Activated CD8-positive, alpha-beta memory T cell treated with anti-CD3 and anti-CD28 coated beads, Interleukin-2, amount 50 U/mL, for 4 hours (primary cell): Measurements from ENCODE around the gene ATG101.
"Not testable (repeated sequence)": the region's sequence is repeated elsewhere in the genome, so short reads cannot be mapped to it uniquely, and the experiment has no call there.

Source experiments
- DNase-seq: peaks from one replicate; pipeline ENCODE4 v3.0.0-alpha.2; 2020

The ATG101 gene

DNA sequence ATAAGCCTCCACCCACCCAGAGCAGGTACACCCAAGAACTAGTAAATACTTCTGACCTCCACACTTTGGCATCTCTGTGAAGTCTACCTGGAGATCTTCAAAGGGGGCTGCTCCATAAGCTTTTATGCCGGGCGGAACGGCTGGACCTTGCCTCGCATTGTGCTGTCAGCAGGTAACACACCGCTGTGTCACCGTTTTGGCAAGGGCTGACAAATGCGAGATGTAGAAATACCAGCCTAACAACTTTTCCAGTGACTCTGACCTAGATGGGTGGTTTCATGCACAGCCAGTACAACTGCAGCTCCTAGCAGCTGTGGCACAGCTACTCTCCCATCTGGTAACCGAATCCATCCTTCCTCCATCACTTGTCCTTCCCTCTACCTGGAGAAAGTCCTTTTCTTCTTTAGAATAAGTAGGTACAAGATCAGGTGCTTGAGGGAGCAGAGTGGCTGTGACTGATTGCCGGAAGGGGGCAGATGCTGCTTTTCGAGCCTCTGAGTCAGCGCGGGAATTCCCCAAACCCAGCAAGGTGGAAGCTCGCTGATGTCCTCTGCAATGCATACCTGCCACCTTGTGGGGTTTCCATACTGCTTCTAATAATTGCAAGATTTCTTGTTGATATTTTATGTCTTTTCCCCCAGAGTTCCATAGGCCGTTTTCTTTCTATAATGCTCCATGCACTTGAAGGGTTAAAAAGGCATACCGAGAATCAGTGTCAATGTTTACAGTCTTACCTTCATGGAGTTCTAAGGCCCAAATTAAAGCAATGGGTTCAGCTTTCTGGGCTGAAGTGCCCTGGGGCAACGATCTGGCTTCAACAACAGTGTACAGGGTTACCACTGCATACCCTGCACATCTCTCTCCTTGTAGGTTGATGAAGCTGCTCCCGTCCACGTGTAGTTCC is 46.7 kb downstream of the ATG101 start:
- DNase-seq: peak; percentile 57

DNA sequence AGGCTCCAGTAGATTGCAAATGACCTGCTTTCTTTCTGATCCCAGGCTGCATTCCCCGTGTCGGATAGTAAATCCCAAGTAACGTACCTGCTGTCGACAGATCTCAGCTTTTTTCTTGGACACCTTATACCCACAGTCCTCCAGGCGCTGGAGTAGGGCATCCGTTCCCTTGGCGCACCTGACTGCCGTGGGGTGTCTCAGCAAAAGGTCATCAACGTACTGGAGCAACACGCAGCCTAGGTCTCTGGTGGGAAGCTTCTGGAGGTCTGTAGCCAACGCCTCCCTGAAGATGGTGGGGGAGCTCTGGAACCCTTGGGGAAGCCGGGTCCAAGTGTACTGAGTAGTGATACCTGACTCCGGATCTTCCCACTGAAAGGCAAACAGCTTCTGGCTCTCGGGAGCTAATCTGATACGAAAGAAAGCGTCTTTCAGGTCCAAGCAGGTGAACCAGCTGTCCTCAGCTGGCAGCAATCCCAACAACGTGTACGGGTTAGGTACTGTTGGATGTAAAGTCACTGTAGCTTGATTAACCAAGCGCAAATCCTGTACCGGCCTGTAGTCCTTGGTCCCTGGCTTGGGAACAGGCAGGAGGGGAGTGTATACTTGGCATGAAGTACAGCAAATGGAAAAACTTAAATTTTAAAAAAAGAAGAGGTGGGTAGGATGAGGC is 48.2 kb downstream of the ATG101 start:
- not testable (repeated sequence) for DNase-seq

DNA sequence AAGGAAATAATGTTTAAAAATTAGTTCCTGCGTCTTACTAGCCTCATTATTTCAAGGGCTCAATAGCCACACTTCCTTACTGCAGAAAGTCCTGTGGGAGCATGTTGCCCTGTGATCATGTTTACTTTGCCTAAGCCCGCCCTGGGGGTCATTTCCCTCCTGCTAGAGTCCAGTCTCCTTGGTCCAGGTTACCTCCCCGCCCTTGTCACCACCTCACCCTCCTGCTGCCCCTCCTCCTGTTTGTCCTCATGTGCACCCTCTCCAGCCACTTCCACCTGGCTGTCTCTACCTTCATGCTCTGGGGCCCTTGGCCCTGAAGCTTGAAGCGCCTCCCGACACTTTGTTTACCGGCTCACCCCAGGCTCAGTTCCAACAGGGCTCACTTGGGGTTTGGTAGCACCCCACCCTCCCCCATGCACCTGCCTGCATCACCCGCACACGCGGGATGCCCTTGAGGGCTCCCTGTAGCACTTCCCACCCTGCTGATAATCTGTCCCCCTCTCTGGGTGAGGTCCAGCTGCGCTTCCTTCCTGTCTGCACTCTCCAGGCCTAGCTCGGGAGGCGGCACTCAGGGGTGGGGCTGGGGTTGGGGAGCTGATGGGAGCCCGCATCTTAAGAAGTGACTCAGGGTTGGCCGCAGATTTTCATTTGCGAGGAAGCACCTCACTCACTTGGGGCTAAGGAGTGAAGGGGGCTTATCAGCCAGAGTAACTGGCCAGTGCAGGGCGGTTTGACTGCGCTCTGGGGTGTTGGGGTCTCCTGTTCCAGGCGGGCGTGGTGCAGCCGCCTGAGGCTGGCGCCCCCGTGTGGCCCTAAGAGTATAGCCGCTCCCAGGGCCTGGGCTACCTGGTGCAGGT is 49.8 kb downstream of the ATG101 start:
- DNase-seq: peak; percentile 30

DNA sequence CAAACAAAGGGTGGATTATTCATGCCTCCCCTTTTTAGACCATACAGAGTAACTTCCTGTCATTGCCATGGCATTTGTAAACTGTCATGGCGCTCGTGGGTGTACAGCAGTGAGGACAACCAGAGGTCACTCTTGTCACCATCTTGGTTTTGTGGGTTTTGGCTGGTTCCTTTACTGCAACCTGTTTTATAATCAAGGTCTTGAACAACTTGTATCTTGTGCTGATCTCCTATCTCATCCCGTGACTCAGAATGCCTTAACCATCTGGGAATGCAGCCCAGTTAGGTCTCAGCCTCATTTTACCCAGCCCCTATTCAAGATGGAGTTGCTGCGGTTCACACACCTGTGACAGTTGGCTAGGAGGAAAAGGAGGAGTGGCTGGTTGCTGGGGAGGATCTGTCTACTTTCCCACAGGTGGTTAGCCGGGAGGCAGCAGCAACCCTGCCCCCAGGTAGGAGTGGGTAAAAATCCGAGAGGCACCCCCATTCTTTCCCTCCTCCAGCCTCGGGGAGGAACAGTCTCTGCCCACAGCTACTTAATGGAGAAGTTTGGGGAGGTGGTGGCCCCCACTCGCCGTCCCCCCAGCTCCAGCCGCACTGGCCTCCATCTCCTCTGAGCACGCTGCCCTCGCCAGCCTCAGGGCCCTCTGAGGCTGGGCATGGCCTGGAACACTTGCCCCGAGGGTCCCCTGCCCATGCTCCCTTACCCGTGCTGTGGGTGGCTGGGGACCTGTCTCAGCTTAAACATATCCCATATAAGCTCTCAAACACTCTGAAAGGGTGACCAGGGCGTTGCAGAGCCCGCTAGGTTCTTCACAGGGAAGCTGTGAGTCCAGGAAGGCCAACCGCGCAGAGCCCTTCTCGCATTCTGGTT is 51.4 kb downstream of the ATG101 start:
- DNase-seq: no peak

DNA sequence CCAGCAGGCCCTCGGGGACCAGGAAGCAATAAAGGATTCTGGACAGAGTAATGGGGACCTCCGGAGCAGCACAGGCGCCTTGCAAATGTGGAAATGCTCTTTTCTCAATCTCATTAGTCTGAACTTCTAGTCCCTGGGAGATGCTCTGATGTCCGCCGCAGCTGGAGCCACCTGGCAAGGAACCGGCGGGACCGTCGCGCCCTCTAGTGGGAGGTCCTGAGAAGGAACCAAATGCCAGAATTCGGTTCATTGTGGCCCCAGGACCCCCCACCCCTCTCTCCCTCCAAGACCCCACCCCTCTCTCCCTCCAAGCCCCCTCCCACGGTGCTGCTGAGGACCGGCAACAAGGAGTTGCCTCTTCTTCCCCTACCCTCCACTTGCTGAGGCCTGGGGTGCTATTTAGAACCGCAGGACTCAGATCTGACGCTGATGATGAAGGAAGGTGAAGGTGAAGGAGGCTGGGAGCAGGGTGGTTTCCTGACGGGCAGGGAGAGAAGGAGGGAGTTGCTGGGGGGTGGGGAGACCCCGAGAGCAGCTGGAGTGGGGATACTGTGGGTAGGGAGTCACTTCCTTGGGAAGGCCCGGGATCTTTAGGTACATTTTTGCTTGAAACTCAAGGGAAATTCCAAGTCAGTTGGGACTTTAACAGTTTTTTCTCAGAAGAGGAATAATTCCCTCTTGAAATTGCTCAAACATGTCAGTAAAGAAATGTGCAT is 52.2 kb downstream of the ATG101 start:
- DNase-seq: peak; percentile 63

DNA sequence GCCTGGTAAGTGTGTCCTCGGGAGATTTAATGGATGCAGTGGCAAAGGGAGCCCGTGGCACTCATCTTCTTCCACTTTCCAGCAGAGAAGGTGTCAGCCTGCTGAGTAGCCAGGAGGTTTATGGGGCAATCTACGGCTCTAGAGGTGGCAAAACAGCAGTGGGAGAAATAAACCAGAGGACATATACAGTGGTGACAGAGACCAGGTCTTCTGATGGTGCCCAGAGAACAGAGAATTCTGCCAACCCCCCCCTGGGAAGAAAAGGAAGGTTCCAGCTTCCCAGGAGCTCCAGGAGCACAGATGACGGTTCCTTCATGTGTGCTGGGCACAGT is 52.7 kb downstream of the ATG101 start:
- no peak for DNase-seq

DNA sequence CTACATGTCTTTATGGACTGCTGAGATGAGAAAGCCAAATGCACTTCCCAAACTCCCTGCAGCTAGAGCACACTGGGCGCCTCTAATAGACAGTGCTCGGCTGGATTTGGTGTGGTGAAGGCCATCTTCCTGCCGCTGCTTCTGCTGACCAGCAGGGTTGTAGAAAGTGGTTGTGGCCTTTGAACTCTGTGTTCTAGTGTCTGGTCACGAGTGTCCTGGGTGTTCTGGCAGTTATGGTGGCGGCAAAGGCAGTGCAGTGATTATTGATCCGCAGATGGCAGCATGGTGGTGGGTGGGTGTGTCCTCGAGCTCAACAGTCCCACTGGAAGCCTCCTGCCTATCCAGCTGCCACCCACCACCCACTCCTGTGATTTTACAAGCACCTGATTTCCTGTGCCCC is 53.1 kb downstream of the ATG101 start:
- DNase-seq: no peak

DNA sequence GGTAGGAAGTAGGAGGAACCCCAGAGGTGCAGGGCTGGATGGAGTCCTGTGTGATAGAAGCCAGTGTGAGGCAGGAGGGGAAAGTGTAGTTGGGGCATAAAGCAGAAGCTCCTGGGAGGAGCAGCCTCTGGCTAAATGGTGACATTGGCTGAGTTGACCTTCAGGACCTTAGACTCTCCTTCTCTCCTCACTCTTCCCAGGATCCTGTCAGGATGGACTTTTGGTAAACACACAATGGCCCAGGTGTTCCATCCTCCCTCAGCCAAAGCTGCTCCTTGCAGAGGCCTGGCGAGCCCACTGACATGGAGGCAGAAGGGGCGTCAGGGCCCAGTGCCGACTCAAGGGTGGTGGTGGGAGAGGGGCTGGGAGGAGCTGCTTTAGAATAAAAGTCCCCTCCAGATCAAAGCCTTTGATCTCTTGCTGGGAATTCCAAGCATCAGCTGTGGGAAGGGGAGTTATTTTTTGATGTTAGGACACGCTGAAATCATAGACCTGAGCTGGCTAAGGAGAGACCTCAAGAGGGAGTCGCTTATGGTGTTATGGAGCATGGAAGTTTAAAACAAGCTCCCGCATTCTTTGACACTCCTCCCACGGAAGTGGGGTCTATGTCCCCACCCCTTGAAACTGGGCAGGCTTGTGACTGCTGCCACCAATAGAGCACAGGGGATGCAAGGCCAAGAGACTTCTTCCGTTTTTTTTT is 53.9 kb downstream of the ATG101 start:
- no peak for DNase-seq

DNA sequence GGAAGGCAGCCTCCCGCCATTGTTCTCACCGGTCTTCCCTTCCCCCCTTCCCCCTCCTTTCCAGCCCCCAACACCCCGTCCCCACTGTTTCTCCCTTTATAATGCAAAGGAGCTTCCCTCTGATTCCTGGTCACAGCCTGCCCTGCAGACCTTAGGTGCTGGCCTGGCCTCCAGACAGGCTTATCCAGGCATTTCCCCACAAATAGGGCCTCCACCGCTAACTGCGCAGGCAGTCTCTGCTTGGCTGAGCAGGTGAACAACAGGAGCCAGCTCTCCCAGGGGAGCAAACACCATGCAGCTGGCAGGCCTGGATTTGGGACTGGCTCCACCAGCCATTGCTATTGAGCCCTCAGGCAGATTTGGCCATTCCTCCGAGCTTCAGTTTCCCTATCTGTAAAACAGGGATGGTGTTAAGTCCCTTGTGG is 55.7 kb downstream of the ATG101 start:
- DNase-seq: no peak

DNA sequence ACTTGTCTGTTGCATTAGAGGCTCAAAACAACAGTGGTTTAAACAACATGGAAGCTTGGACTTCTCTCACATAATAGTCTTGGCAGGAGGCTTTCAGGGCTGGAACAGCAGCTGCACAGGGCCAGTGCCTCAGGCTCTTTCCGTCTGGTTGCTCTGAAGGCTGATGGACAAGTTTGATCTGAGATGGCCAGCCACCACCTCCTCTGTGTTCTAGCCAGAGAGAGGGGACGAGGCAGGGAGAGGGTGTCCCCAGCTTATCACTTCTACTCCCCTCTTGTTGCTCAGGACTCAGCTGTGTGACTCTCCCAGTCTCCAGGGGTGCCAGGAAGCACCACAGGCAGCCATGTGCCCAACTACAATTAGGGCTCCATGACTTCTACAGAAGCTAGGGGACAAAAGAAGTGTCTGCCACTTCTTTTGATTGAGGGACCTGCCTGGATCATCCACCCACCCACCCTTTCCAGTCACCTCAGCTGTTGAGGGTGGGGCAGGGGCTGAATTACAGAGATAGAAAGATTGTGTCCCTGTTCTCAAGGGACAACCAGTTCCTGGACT is 56.3 kb downstream of the ATG101 start:
- DNase-seq: no peak
